Stimulated activated CD4-positive, alpha-beta T cell treated with anti-CD3 and anti-CD28 coated beads, Interleukin-1b, Interleukin-23, amount 100 ng/mL, for 4 hours (primary cell): ENCODE measurements around the gene PLXNA4.

Experiments
- DNase-seq, 2 donors: peaks; one replicate each; pipeline ENCODE4 v3.0.0-alpha.2; 2020; ENCODE audit warnings: low read depth in 2 of 2

PLXNA4 gene

DNA sequence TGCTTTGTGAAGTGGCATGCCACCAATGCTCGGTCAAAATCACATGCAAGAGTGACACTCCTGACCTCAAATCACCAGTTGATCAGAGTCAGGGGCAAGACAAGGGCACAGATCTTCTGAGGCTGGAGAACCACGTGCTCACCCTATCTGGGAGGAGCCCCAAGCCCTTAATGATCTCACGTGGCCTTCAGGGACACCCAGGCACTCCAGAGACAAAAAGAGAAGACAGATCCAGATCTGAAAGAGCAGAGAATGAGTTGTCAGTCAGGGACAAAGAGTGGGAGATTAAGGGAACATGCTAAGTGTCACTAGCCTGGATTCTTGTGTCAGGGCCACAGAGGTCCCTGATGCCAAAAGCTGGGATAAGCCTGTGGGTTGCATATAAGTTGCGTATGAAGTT, 134.3 kb downstream of the PLXNA4 start:
- DNase-seq: no peak

DNA sequence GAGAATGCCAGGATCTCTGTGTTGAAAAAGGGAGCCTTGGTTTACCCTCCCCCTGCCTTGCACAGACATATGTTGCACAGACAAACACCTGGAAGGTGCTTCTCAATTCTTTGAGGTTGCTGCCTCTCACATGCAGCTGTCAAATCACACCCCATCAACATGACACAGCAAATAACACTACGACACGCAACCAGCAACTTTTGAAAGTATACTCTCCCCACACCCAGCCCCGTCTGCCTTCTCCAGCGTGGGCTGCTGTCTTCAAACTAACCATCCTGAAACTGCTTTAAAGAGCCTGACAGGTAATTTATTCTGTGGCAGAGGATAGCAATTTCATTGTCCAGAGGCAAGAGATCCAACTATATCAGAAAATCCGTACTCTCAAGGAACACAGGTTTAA, 136.1 kb downstream of the PLXNA4 start:
- DNase-seq: no peak

DNA sequence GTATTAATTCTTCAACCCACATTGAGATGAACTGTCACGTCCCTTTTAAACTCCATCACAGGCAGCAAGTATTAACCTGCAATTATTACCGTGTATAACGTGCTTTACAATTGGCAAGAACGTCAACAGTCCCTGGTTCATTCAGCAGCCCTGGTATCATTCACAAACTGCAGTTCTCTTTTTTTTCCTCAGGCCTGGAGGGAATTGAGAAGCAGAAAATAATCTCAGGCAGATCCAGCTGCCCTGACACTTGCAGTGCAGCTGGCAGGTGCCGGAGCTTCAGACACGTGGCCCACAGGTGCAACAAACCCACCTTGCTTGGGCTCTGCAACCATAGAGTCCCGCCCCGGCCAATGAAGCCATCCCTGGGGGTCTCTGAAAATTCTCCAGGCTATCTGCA, 137.3 kb downstream of the PLXNA4 start:
- no peak for DNase-seq

DNA sequence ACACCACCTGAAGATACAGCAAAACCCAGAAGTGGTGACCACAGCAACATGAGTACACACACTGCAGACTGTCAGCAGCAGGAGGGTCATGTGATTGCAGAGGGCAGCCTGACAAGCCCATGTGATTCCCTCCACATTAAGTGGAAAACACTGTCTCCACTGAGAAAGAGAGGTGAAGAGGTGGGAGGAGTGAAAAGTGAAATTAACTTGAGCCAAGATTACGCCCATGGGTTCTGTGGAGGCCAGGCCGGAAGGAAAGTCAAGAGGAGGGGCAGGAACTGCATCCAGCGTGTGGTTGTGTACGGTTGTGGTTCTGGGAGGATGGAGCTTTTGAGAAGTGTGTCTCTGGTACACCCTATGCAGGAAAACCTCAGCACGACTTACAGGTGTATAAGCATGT, 138.5 kb downstream of the PLXNA4 start:
- DNase-seq: no peak

DNA sequence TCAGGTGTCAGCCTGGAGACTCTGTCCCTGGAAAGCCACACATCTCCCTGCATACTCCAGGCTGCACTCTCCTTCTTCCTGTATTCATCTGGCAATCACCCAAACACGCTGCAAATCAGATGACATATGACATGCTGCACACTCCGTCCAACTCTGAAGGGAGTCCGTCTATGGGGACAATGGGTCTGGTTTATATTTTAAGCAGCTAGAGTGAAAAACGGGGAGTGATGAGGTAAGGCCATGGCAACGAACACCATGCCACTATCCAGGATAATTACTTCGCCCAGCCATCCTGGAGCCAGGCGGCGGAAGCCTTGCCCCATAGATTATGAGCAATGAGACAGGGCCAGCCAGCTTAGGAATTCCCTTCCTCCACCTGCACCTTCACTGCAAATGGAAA, 140.1 kb downstream of the PLXNA4 start:
- no peak for DNase-seq

DNA sequence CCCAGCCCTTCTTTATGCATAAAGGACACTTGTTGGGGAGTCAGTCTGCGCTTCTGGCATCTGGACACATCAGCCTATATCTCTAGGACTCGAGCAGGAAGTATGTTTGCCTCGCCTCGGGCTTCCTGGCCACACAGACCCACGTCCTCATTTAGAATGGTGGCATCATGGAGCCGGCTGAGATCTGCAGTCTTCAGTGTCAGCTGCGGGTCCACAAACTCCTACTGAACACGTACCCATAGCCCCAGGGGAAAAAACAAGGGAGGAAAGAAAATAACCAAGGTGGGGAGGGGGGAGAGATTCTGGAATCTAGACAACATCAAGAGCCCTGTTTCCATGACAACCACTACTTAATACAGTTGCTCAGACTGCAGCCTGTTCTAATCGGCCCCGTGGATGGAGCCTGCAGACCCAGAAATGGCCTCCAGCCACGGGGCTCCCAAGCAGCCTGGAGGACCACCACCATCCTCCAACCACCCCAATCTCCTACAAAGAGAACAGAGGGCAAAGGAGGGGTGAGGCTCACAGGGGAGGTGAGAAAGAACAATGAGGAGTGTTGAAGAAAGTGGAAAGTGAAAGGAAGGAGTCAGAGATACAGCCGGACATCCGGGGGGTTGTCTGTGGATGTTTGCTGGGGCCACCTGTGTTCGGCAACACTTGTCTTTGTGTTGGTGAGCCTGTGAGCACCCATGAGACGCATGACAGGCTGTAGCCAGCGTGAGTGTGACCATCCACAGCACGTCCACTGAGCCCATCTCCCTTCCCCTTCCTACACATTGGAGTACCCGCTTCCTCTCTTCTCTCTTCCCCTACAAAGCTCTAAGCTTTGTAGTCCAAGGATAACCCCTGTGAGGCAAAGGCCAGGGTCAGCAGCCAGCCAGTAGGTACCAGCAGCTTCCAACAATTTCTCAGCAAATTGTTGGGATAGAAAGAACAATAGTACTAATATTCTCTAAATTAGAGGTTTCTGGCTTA, 141.0 kb downstream of the PLXNA4 start:
- no peak for DNase-seq

DNA sequence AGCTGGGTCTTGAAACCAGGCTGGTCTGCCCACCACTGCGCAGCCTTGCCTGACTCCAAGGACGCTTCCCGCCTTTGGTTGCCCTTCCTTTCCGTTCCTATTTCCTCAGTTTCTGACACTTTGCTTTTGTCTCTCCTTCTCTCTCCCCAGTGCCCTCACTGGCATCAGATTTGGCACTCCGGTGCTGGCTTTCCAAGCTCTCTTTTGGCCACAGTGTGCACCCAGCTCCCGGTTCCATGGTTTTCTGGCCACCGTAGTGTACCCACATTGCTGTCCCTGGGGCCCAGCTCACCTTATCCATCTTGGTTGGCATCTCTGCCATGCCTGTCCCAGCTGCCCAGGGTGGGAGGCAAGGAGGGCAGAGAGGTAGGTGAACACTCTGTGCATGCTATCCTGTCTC, 142.2 kb downstream of the PLXNA4 start:
- no peak for DNase-seq

DNA sequence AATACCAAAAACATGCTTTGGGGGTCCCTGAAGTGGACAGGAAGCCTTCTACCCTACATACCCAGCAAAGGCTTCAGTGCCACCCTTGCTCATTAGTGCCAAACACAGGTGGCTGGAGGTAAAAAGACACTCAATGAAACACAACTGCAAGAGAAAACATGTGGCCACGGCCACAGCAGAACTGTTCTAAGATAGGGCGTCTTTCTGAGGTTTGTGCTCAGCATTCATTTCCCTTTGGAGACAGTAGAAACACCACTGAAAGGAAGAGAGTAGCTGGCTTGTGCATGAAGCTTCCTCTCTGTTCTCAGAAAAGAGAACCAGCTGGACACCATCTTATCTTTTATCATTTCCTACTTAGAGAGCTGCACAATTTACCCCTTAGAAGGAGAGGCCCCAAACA, 143.0 kb downstream of the PLXNA4 start:
- no peak for DNase-seq

DNA sequence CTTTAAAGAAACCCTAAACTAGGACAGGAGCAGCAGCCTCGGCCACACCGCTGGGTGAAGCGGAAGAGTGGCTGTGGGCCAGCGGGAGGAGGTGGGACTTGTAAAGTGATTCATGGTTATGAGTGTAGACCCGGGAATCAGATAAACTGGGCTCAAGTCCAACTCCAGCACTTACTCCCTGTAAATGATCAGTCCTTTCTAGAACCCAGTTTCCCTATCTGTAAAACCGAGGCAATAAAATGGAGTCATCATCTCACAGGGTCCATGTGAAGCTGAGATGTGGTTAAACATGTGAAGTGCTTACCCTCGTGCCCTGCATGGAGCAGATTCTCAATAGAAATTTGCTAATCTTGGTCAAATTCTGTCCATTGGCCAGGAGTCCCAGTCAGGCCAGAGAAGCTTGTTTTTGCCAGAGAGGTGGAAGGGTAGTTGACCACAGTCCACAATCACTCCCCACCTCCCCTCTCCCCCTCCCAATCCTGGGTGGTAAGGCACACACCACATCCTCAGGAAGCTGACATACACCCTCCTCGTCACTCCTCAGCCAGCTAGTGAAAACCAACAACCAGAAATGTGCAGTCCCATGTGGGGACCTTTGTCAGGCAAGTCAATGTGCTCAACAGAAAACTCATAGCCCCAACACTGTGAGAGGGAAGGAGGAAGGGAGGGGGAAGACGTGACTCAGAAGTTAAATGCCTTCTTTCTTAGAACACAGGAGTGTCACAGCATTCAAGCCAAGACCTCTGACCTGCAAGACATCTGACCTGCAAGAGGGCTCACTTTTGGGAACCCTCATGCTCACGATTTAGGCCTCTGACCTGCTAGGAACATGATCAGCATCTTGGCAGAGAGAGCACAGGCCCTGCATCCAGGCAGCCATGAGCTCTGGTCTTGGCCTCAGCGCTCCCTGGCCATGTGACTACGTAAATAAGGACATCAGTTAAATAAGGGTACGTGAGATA, 145.1 kb downstream of the PLXNA4 start:
- DNase-seq: no peak

DNA sequence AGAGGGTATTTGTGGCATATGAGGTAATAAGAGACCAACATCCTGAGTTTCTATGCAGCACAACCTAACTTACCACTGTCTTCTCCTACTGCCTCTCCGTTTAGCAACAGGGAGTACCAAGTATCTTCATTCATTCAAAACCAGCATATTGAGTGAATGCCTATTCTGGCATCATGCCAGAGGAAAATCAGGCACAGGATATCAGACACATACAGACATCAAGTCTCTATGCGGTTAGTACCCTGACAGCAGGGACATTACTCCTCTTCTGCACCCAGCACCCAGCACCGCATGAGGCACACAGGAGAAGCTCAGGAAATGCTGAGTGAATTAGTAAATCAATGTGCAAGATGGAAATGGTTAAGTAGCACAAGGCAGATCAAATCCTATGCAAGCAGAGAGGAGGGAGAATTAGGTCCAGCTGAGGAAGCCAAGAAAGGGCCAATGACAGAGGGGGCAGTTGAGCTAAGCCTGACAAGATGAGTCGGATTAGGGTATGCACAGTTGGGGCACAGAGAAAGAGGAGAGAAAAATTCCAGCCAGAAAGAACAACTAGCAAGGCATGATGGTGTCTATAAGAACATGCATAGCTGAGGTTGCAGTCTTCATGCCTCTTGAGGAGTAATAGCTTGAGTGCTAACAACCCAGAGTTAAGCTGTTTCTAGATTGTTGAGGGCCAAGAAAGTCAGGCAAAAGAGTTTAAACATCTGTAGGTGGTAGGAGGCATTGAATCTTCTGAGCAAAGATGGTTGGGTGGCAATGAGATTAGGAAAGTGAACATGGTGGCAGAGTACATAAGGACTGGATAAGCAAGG, 146.0 kb downstream of the PLXNA4 start:
- no peak for DNase-seq

DNA sequence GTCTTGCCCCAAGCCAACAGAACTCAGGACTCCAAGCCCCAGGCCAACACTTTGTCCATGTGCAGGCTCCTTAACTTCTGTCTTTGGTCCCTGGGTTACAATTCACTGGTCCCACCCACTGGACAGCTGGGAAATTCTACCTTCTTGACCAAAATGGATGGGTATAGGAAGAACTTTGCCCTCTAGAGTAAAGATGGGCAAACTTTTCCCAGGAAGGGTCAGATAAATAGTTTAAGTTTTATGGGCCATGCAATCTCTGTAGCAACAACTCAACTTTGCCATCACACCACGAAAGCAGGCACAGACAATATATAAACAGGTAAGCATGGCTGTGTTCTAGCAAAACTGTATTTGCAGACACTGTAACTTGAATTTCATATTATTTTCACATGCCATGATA, 147.1 kb downstream of the PLXNA4 start:
- DNase-seq: no peak

DNA sequence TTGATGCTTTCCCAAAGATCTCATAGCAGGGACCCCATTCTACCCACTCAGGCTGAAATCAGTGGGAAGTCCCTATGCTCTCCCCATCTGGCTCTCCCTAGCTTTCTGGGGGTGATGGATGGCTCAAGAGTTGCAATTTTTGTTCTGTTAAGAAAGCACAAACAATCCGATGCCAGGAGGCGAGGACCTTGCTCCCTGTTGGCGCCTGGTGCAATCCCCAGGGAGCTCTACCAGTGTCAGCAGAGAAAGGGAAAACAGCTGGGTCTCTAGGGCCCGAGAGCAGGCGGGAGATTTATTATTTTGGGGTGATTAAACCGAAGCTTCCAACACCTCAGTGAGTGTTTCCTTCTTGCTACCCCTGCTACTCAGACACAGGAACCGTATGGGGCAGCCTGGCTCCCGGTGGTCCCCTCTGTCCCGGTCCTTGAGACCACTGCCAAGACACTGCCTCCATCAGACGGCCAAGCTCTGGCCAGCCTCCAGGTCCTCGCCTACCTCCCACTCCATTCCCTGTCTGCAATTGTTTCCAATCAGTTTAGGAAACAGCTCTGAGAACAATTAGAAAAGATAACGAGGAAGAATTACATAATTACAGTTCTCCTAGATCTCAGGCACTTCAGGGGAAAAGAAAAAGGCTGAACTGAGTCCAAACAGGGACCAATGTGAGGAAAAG, 147.9 kb downstream of the PLXNA4 start:
- DNase-seq: no peak

DNA sequence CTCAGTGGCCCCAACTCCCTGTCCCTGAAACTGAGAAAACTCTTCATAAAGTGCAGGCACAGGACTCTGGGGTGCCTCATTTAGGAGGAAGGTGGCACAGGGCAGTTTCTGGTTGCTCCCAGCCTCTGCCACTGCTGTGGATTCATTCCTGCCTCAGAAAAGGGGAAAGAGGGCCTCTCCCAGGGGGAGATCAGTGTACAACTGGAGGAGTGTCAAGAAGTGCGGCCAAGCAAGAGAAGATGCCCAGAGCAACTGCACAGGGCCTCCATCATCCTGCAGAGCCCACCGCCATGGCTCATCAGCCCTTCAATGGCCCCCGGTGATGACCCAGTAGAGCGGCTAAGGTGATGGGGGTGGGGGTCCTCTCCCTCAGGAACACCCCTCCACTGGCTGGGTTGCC, 150.3 kb downstream of the PLXNA4 start:
- DNase-seq: no peak

DNA sequence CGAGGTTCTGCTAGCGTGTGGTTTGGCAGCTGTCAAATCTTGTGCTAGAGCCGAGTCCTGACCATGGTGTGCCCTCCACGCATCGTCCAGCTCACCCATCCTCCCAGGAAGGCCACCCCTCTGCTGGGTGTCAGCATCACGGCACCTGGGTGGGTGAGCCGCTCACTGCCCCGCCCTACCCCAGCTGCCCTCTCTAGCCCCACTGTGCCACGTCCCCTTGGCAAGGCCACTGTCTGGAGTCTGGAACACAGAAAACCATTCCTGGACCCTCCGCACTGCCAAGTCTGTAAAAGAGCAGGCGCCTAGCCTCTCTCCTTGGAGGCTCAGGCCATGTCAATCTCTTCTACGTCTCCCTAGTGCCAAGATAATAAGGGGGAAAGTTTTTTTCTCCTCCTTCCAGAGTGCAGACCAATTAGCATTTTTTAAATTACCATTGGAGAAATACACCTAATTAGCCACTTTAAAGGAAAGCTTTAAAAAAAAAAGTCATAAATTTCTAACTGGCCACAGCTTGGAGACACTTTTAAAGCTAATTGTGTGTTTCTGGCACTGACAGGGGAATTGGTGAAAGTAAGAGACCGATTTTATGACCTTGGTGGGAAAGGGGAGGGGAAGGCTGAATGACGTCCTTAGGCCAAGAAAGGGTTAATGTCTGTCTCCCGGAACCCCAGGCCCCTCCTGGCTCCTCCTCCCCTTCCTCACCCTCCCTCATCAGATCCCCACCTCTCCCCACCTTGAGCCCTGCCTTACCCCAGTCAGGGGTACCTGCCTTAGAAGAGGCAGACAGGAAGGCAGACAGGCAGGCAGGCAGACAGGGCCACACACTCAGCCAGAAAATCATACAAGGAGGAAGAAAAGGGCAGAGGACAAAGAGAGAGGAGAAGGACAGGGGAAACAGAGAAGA, 151.2 kb downstream of the PLXNA4 start:
- DNase-seq: no peak

DNA sequence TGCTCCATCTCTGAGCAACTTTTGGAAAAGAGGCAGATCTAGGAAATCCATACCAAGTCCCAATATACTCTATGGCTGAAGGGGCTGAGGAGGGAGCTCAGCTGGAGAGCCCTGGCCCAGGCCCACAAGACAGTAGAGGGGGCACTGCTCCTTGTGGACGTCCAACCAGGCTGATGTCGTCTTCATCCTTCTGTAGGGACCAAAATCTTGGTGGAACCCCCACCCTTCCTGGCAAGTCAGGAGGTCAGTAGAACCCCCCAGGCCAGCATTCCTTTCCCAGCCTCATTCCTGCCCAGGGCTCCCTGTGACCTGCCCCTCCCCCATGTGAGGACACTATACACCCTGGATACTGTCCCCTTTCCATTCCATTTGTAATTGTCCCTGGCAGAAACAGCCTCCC, 152.0 kb downstream of the PLXNA4 start:
- DNase-seq: no peak

DNA sequence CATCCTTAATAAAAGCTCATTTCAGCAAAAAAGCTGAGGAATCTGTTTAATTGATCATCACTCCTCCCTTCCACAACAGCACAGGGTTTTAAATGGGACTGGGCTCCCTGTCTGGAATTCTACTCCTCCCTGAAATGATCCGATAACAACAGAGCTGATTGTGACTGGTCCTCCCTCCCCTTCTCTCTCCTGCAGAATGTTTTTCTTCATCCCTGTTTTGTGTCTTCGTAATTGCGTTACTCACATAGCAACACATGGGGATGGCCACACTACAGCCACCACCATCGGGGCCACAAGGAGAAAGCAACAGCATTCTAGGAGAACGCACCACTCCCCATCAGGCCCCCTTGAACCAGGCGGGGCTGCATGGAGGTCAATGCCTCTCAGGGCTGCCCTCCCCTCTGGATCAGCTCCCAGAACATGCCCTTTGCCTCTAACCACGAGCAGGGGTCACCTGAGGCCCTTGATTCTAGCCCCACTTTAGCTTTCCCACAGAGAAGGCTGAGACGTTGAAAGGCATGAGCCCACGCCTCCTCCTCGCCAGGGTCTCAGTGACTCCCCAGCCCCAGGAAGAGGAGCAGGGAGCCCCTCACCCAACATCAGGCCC, 152.6 kb downstream of the PLXNA4 start:
- DNase-seq: no peak

DNA sequence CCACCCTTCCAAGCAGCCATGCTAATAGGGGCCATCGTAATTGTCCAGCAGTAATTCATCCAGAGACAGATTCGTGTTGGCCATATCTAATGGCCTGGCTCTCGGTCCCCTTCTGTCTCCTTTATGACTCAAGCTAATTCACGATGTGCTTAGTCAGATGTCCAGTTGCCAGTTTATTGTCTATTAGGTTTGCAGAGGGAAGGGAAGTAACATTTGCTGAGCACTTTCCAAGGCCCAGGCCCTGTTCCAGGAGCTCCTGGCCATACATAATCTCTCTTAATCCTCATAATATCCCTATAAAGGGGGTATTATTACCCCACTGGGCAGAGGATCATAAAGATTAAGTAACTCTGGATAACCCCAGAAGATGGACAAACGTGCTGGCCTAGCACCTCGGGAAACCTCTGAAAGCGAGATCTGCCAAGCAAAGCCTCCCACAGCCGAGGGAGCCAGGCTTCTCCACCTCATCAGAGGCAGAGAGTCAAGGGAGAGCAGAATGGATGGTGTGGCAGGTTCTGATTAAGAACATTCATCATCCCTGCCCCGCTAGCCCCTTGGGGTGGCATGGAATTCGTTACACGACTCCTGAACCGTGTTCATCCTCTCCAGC, 153.7 kb downstream of the PLXNA4 start:
- no peak for DNase-seq

DNA sequence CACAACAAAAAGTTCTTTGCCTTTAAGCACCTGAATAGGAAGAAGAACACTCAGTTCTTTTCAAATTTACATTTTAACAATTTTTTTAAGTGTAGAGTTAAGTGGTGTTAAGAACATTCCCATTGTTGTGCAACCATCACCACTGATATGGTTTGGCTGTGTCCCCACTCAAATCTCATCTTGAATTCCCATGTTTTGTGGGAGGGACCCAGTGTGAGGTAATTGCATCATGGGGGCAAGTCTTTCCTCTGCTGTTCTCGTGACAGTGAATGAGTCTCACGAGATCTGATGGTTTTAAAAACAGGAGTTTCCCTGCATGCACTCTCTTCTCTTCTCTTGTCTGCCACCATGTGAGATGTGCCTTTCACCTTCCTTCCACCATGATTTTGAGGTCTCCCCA, 155.7 kb downstream of the PLXNA4 start:
- no peak for DNase-seq

DNA sequence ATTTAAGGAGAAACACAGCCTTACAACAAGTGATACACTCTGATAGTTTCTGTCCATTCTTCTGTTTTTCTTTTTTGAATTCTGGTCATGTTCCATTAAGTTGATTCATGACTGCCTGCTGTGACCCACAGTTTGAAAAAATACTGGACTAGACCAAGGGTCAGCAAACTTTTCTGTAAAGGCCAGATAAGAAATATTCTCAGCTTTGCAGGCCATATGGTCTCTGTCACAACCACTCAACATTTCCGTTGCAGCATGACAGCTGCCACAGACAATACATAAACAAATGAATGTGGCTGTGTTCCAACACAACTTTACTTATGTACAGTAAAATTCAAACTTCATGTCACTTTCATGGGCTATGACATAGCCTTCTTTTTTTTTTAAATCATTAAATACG, 156.7 kb downstream of the PLXNA4 start:
- DNase-seq: no peak
